Astrocyte of the spinal cord (primary cell): ENCODE data around the gene SLIT1.

Experiments
- DNase-seq: peaks from one replicate; pipeline ENCODE4 v3.0.0; 2011; ENCODE audit warnings: low read depth, low spot score
- H3K4me3 ChIP-seq: 2 replicates; pipeline ENCODE4 v1.5.1; 2011; ENCODE audit warnings: low read depth, mild to moderate bottlenecking, low read length, moderate library complexity
- CTCF ChIP-seq: IDR thresholded peaks from 2 replicates; pipeline ENCODE4 v1.5.1; 2012; ENCODE audit warnings: low read depth, mild to moderate bottlenecking, low read length, inconsistent platforms
- in situ Hi-C: cut with HindIII; loops from 2 replicates; pipeline ENCODE4 v1.10.0; 2017; ENCODE audit warnings: low sequenced_read_pairs

Gene SLIT1

GRCh38 chr10:97169911-97170693 lies 15.7 kb downstream of the SLIT1 start:
- DNase-seq: no peak
- in situ Hi-C loops: no loop called here
- H3K4me3 ChIP-seq: no peak overlapping the region
- no peak for TF ChIP-seq CTCF

- in situ Hi-C loops: no loop called here
- TF ChIP-seq CTCF: no peak
- DNase-seq: no peak
- H3K4me3 ChIP-seq: no peak overlapping the region
Observed at GRCh38 chr10:97169063-97169462, 16.7 kb downstream of the SLIT1 start.

GRCh38 chr10:97168645-97169044 lies 17.1 kb downstream of the SLIT1 start:
- no peak overlapping the region for H3K4me3 ChIP-seq
- in situ Hi-C loops: no loop called here
- no peak for TF ChIP-seq CTCF
- no peak for DNase-seq

GRCh38 chr10:97165499-97165898 lies 20.3 kb downstream of the SLIT1 start:
- in situ Hi-C loops: no loop called here
- no peak for DNase-seq
- TF ChIP-seq CTCF: no peak
- no peak overlapping the region for H3K4me3 ChIP-seq

- no peak for TF ChIP-seq CTCF
- DNase-seq: no peak
- no peak overlapping the region for H3K4me3 ChIP-seq
- in situ Hi-C loops: no loop called here
Observed at GRCh38 chr10:97163781-97164501, 21.8 kb downstream of the SLIT1 start.

GRCh38 chr10:97163181-97163580 lies 22.6 kb downstream of the SLIT1 start:
- in situ Hi-C loops: no loop called here
- no peak for DNase-seq
- no peak for TF ChIP-seq CTCF
- no peak overlapping the region for H3K4me3 ChIP-seq
